SK-N-SH treated with all-trans-retinoic acid at 6 μM for 48 hours (cell line): ENCODE data around the gene PRRT2.
A peak's percentile ranks its signal among the peaks of the same experiment; 100 is the strongest.

ENCODE experiments used
- ATAC-seq: fragments of 200-7000 bp; cut with Tn5 transposase; 3 replicates; pipeline ENCODE4 v1.9.1; 2020; ENCODE audit warnings: mild to moderate bottlenecking, moderate library complexity
- ARNTL ChIP-seq: fragments of 450-650 bp; formaldehyde crosslinking; IDR thresholded peaks from 2 replicates; pipeline ENCODE4 v1.5.0; 2020; ENCODE audit warnings: low read depth, mild to moderate bottlenecking, moderate library complexity, borderline replicate concordance
- CSDC2 ChIP-seq: fragments of 250-450 bp; sonication (Bioruptor Pico); IDR thresholded peaks from 2 replicates; pipeline ENCODE4 v1.5.0; 2020; ENCODE audit warnings: mild to moderate bottlenecking, moderate library complexity
- CSRNP3 ChIP-seq: fragments of 250-450 bp; sonication (Bioruptor Pico); IDR thresholded peaks from 2 replicates; pipeline ENCODE4 v1.5.1; 2021; ENCODE audit warnings: mild to moderate bottlenecking, moderate library complexity
- ESRRG ChIP-seq: fragments of 250-450 bp; sonication (Bioruptor Pico); IDR thresholded peaks from 2 replicates; pipeline ENCODE4 v1.6.1; 2021; ENCODE audit warnings: mild to moderate bottlenecking
- GLIS3 ChIP-seq: fragments of 250-450 bp; sonication (Bioruptor Pico); IDR thresholded peaks from 2 replicates; pipeline ENCODE4 v1.5.0; 2020; ENCODE audit warnings: mild to moderate bottlenecking, moderate library complexity
- ISL1 ChIP-seq: fragments of 250-450 bp; sonication (Bioruptor Pico); IDR thresholded peaks from 2 replicates; pipeline ENCODE4 v2.1.2; 2022; ENCODE audit warnings: mild to moderate bottlenecking, moderate library complexity
- PATZ1 ChIP-seq: fragments of 250-450 bp; sonication (Bioruptor Pico); IDR thresholded peaks from 2 replicates; pipeline ENCODE4 v1.8.0; 2020; ENCODE audit warnings: mild to moderate bottlenecking, moderate library complexity, borderline replicate concordance
- PPARA ChIP-seq: fragments of 250-450 bp; sonication (Bioruptor Pico); IDR thresholded peaks from 2 replicates; pipeline ENCODE4 v1.5.0; 2020; ENCODE audit warnings: mild to moderate bottlenecking, borderline replicate concordance
- RARB ChIP-seq: fragments of 250-450 bp; sonication (Bioruptor Pico); IDR thresholded peaks from 2 replicates; pipeline ENCODE4 v1.8.0; 2021; ENCODE audit warnings: mild to moderate bottlenecking, moderate library complexity
- SNAI2 ChIP-seq: fragments of 250-450 bp; sonication (Bioruptor Pico); IDR thresholded peaks from 2 replicates; pipeline ENCODE4 v1.5.0; 2020; ENCODE audit warnings: mild to moderate bottlenecking, moderate library complexity
- TCF4 ChIP-seq: fragments of 250-450 bp; sonication (Bioruptor Pico); IDR thresholded peaks from 2 replicates; pipeline ENCODE4 v1.8.0; 2021; ENCODE audit warnings: mild to moderate bottlenecking, moderate library complexity, borderline replicate concordance
- TOX ChIP-seq: fragments of 250-450 bp; sonication (Bioruptor Pico); IDR thresholded peaks from 2 replicates; pipeline ENCODE4 v1.8.0; 2021; ENCODE audit warnings: mild to moderate bottlenecking, moderate library complexity, borderline replicate concordance
- ZC3H10 ChIP-seq: fragments of 250-450 bp; sonication (Bioruptor Pico); IDR thresholded peaks from 2 replicates; pipeline ENCODE4 v1.5.1; 2021; ENCODE audit warnings: mild to moderate bottlenecking, moderate library complexity
- ZFP3 ChIP-seq: fragments of 250-450 bp; sonication (Bioruptor Pico); IDR thresholded peaks from 2 replicates; pipeline ENCODE4 v1.5.0; 2020; ENCODE audit warnings: mild to moderate bottlenecking, moderate library complexity
- ZFP30 ChIP-seq: fragments of 450-650 bp; formaldehyde crosslinking; IDR thresholded peaks from 2 replicates; pipeline ENCODE4 v1.5.0; 2022; ENCODE audit warnings: mild to moderate bottlenecking, moderate library complexity
- ZNF565 ChIP-seq: fragments of 450-650 bp; formaldehyde crosslinking; conservative IDR thresholded peaks from 2 replicates; pipeline ENCODE4 v1.5.0; 2020; ENCODE audit warnings: low read depth, mild to moderate bottlenecking, moderate library complexity
- ZNF70 ChIP-seq: fragments of 450-650 bp; formaldehyde crosslinking; IDR thresholded peaks from 2 replicates; pipeline ENCODE4 v1.5.0; 2020; ENCODE audit warnings: mild to moderate bottlenecking, moderate library complexity
- TF ChIP-seq, protein P1 (sequence below): fragments of 250-450 bp; sonication (Bioruptor Pico); IDR thresholded peaks from 2 replicates; pipeline ENCODE4 v1.5.0; 2020; ENCODE audit warnings: mild to moderate bottlenecking, moderate library complexity
- TF ChIP-seq, protein P2 (sequence below): fragments of 250-450 bp; sonication (Bioruptor Pico); IDR thresholded peaks from 2 replicates; pipeline ENCODE4 v1.8.0; 2021; ENCODE audit warnings: low read depth, mild to moderate bottlenecking, moderate library complexity, borderline replicate concordance
- TF ChIP-seq, protein P3 (sequence below): fragments of 250-450 bp; sonication (Bioruptor Pico); IDR thresholded peaks from 2 replicates; pipeline ENCODE4 v1.5.1; 2020; ENCODE audit warnings: low read depth, mild to moderate bottlenecking, moderate library complexity

The PRRT2 gene

GRCh38 chr16:29816694-29817441, 4.9 kb downstream of the PRRT2 start:
- TF ChIP-seq ZC3H10 (CRISPR knock-in tag) (no peak), CSDC2 (CRISPR knock-in tag) (no peak), ESRRG (CRISPR knock-in tag) (no peak), PATZ1 (CRISPR knock-in tag) (no peak), ISL1 (CRISPR knock-in tag) (no peak), ZFP3 (CRISPR knock-in tag) (no peak), CSRNP3 (CRISPR knock-in tag) (no peak), TCF4 (no peak), RARB (CRISPR knock-in tag) (no peak), ARNTL (no peak), ZFP30 (CRISPR knock-in tag) (no peak)
- TF ChIP-seq, protein P1, sequence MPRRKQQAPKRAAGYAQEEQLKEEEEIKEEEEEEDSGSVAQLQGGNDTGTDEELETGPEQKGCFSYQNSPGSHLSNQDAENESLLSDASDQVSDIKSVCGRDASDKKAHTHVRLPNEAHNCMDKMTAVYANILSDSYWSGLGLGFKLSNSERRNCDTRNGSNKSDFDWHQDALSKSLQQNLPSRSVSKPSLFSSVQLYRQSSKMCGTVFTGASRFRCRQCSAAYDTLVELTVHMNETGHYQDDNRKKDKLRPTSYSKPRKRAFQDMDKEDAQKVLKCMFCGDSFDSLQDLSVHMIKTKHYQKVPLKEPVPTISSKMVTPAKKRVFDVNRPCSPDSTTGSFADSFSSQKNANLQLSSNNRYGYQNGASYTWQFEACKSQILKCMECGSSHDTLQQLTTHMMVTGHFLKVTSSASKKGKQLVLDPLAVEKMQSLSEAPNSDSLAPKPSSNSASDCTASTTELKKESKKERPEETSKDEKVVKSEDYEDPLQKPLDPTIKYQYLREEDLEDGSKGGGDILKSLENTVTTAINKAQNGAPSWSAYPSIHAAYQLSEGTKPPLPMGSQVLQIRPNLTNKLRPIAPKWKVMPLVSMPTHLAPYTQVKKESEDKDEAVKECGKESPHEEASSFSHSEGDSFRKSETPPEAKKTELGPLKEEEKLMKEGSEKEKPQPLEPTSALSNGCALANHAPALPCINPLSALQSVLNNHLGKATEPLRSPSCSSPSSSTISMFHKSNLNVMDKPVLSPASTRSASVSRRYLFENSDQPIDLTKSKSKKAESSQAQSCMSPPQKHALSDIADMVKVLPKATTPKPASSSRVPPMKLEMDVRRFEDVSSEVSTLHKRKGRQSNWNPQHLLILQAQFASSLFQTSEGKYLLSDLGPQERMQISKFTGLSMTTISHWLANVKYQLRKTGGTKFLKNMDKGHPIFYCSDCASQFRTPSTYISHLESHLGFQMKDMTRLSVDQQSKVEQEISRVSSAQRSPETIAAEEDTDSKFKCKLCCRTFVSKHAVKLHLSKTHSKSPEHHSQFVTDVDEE (CRISPR knock-in tag), result no peak
- TF ChIP-seq, protein P2, sequence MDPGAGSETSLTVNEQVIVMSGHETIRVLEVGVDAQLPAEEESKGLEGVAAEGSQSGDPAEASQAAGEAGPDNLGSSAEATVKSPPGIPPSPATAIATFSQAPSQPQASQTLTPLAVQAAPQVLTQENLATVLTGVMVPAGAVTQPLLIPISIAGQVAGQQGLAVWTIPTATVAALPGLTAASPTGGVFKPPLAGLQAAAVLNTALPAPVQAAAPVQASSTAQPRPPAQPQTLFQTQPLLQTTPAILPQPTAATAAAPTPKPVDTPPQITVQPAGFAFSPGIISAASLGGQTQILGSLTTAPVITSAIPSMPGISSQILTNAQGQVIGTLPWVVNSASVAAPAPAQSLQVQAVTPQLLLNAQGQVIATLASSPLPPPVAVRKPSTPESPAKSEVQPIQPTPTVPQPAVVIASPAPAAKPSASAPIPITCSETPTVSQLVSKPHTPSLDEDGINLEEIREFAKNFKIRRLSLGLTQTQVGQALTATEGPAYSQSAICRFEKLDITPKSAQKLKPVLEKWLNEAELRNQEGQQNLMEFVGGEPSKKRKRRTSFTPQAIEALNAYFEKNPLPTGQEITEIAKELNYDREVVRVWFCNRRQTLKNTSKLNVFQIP (CRISPR knock-in tag), result no peak
- peak; percentile 49 for ATAC-seq

DNA sequence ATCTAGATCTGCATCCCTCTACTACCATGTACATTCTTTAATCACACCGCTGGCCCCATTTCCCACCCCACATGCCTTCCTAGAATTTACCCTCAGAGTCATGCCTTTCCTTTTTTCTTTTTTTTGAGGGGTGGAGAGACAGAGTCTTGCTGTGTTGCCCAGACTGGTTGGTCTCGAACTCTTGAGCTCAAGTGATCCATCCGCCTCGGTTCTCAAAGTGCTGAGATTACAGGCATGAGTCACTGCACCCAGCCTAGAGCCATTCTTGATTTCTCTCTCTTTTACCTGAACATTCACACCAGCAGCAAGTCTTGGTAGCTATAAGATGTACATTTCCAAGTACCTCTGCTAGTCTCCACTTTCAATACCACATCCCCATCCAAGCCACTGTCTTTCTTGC, 6.1 kb downstream of the PRRT2 start:
- no peak for ATAC-seq
- no peak for TF ChIP-seq ARNTL
- TF ChIP-seq ZFP3 (CRISPR knock-in tag), result no peak
- TF ChIP-seq, protein P1 (CRISPR knock-in tag), result no peak
- TF ChIP-seq ZNF565 (CRISPR knock-in tag), result no peak
- TF ChIP-seq, protein P2 (CRISPR knock-in tag), result no peak
- TF ChIP-seq CSRNP3 (CRISPR knock-in tag), result no peak
- no peak for TF ChIP-seq SNAI2
- no peak for TF ChIP-seq PPARA (CRISPR knock-in tag)
- no peak for TF ChIP-seq ZNF70
- TF ChIP-seq ZC3H10 (CRISPR knock-in tag), result no peak
- TF ChIP-seq TCF4, result no peak
- no peak for TF ChIP-seq TOX (CRISPR knock-in tag)
- TF ChIP-seq CSDC2 (CRISPR knock-in tag), result no peak
- TF ChIP-seq, protein P3, sequence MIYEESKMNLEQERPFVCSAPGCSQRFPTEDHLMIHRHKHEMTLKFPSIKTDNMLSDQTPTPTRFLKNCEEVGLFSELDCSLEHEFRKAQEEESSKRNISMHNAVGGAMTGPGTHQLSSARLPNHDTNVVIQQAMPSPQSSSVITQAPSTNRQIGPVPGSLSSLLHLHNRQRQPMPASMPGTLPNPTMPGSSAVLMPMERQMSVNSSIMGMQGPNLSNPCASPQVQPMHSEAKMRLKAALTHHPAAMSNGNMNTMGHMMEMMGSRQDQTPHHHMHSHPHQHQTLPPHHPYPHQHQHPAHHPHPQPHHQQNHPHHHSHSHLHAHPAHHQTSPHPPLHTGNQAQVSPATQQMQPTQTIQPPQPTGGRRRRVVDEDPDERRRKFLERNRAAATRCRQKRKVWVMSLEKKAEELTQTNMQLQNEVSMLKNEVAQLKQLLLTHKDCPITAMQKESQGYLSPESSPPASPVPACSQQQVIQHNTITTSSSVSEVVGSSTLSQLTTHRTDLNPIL (CRISPR knock-in tag), result no peak
- no peak for TF ChIP-seq GLIS3 (CRISPR knock-in tag)
- no peak for TF ChIP-seq RARB (CRISPR knock-in tag)
- no peak for TF ChIP-seq PATZ1 (CRISPR knock-in tag)
